GM21526 (cell line): ENCODE data around the gene MYOZ2.

Source experiments
- ATAC-seq: cut with Tn5 transposase; IDR thresholded peaks from one replicate; pipeline ENCODE4 v1.9.1; 2021; ENCODE audit warnings: moderate library complexity; ENCODE audit not compliant: unreplicated experiment, low FRiP score

Gene MYOZ2

GRCh38 chr4:119135721-119136121 is at the start of gene MYOZ2:
Gene MYOZ2, plus strand, starts transcription at chr4:119135832. Its CDS starts 694 bp downstream, at chr4:119136526.
- no peak for ATAC-seq

GRCh38 chr4:119087121-119087520 is 48.5 kb upstream of the MYOZ2 start:
- no peak for ATAC-seq

GRCh38 chr4:119087656-119088055 is 48.0 kb upstream of the MYOZ2 start:
- no peak for ATAC-seq

DNA sequence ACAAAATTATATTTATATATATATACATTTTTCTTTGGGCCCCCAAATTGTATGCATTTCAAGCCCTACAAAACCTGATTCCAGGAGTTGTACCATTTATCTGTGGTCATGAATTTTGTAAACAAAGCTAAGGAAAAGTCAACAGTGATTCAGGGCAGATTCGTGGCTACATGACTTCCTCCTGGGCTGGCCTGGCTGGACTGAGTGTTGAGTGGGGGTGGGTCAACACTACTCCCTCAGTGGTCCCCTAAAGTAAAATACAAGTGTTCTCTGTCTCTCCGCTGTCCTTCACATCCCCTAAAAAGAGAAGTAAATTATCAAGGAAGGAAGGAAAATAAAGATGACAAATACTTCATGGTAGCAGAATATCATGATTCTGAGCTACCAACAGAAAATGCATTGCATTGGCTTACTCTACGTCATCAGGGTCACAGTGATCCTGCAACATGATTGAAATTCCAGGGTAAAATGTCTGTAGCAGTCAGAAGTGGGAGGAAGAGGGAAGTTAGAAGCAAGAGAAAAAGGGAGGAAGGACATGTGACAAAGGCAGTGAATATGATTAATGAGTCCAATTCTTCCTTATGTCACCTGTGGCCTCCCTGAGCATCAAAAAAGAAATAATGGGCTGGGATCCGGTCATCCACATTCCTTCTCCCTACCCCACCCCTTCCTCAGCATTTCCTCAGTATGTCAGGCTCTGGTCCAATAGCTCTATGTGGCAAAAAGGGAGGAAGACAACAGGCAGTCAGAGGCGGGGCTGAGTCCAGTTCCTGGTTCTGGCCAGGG is 42.4 kb upstream of the MYOZ2 start:
- ATAC-seq = no peak

- ATAC-seq = no peak
Observed at GRCh38 chr4:119097282-119097900, 38.2 kb upstream of the MYOZ2 start.

GRCh38 chr4:119098306-119098705 is 37.3 kb upstream of the MYOZ2 start:
- ATAC-seq = no peak

- ATAC-seq = no peak
Observed at GRCh38 chr4:119099227-119099810, 36.3 kb upstream of the MYOZ2 start.

GRCh38 chr4:119100655-119101054 is 35.0 kb upstream of the MYOZ2 start:
- ATAC-seq = no peak

- no peak for ATAC-seq
Observed at GRCh38 chr4:119103263-119103662, 32.4 kb upstream of the MYOZ2 start.

DNA sequence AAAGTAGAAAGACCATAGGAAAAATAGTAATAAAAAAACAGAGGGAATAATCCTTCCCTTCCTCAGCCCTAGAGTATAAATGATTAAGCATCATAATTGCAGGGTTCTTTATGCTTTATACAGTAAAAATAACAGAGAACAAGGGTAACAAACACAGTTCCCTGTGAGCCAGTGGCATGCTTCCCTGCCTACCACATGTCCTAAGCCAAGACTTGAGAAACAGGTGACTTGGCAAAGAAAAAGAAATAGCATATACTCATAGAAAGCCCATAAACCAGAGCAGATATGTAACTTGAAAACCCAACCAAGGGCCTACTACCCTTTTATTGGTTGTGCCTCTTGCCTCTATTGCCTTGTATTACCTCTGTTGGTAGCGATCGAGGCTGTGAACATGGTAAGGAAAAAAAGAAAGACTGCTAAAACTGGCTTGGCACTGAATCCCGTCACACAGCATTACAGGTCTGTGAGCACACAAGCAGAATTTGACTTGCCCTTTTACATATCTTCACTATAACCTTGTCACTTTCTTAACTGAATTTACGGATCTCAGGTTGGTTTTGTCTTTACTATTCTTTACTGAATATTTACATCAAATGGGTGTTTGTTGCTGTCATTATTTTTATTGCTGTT is 30.9 kb upstream of the MYOZ2 start:
- no peak for ATAC-seq

GRCh38 chr4:119105605-119106004 is 30.0 kb upstream of the MYOZ2 start:
- no peak for ATAC-seq

- ATAC-seq = no peak
Observed at GRCh38 chr4:119106036-119107000, 29.3 kb upstream of the MYOZ2 start.

DNA sequence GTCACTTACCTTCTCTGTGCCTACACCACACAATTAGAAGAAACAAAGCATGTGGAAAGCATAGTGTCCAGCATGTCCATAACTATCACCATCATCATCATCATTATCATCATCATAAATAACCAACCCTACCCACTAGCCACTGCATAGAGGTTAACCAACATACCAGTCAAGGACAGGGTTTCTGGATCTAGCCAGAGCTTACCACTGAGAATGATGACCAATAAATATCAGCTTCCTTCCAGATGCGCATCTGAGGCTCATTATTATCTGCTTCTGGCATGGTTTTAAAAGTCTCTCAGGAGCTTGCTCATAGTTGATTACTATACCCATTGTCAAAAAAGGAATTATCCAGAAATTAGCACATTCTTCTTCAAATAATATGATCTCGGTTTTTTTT is 25.5 kb upstream of the MYOZ2 start:
- ATAC-seq = no peak

DNA sequence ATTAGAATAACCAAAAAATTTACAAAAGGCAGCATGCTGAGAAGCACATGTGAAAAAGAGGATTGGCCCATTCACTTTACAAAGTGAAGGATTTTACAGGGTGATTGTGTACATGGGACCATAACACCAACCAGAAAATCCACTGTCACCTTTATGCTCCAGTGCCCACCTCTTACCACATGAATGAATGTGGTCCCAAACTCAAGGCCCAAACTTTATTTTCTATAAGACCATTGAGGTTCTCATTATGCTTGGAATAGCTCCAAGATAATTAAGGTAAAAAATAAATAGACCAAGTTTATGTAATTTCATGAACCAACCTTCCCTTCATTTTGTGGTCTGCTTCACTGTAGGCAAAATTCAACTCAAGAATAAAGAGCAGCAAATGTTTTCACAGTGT is 24.3 kb upstream of the MYOZ2 start:
- no peak for ATAC-seq

GRCh38 chr4:119113033-119113655 is 22.5 kb upstream of the MYOZ2 start:
- no peak for ATAC-seq

DNA sequence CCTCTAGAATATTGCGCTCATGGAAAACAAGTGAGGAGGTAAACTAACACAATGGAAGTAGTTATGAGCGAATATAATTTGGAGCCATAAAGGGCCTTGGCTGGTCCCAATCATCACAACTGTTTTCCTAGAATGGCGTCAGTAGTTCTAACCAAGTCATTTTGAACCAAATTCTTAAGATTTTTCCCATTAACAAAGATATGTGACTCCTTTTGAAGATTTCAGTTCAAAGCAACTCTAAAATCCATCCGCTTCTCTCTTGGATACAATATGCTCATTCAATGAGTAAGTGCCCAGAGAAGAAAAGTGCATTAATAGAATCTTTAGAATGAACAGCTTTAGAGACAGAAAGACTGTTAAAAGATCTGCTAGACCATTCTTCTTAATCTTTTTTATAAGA is 19.6 kb upstream of the MYOZ2 start:
- ATAC-seq = no peak

- no peak for ATAC-seq
Observed at GRCh38 chr4:119116925-119117900, 18.4 kb upstream of the MYOZ2 start.

DNA sequence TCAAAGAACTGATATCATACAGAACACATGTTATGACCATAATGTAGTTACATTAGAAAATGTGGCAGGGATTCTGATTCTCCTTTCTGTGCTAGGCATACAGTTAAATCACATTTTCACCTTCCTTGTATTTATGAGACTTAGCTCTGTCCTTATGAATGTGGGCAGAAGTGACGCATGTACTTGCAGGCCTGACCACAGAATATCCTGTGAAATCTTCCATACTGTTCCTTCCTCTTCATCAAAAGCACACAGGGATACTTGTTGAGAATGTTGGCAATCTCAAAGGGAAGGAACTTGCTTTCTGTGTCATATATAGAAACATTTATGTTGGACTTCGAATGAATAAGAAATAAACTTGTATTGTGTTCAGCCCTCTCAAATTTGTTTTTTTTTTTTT is 17.2 kb upstream of the MYOZ2 start:
- no peak for ATAC-seq

GRCh38 chr4:119124352-119124751 is 11.3 kb upstream of the MYOZ2 start:
- no peak for ATAC-seq
